HepG2 (cell line): ENCODE data around the gene GPATCH3. TPM values are rescaled to one million over a fixed set of nuclear protein-coding genes. Genes with fewer than 3 reads are reported as not detected.

Source experiments
- ETV5 ChIP-seq: IDR thresholded peaks from 2 replicates; pipeline ENCODE4 v1.6.1; 2018; ENCODE audit warnings: missing biosample characterization, missing genetic modification reagents, inconsistent platforms, borderline replicate concordance
- FOXO4 ChIP-seq: sonication (generic); formaldehyde crosslinking; conservative IDR thresholded peaks from 2 replicates; pipeline ENCODE4 v1.8.1; 2023; ENCODE audit warnings: missing genetic modification reagents
- MEF2D ChIP-seq: sonication (generic); formaldehyde crosslinking; IDR thresholded peaks from 2 replicates; pipeline ENCODE4 v1.5.1; 2020; ENCODE audit warnings: mild to moderate bottlenecking, missing genetic modification reagents
- MXD3 ChIP-seq: IDR thresholded peaks from 2 replicates; pipeline ENCODE4 v1.6.1; 2016; ENCODE audit warnings: mild to moderate bottlenecking, missing biosample characterization, missing genetic modification reagents
- NFE2L2 ChIP-seq: fragments of 150-350 bp; IDR thresholded peaks from 2 replicates; pipeline ENCODE4 v1.6.1; 2014; ENCODE audit warnings: low read length
- NONO ChIP-seq, 2 experiments: fragments of 450-650 bp in 1 of 2; sonication (generic) in 1 of 2; formaldehyde crosslinking in 1 of 2; IDR thresholded peaks in 1 of 2; conservative IDR thresholded peaks in 1 of 2; 2 replicates each; pipeline versions ENCODE4 v1.6.1 to v1.8.0; 2017 to 2022; ENCODE audit warnings: mild to moderate bottlenecking in 1 of 2, missing genetic modification reagents in 1 of 2, moderate library complexity in 1 of 2
- REXO4 ChIP-seq: sonication (generic); formaldehyde crosslinking; IDR thresholded peaks from 2 replicates; pipeline ENCODE4 v1.8.0; 2022; ENCODE audit warnings: missing genetic modification reagents, mild to moderate bottlenecking, borderline replicate concordance
- ZNF263 ChIP-seq: sonication (generic); formaldehyde crosslinking; IDR thresholded peaks from 2 replicates; pipeline ENCODE4 v1.4.0; 2020; ENCODE audit warnings: missing genetic modification reagents
- ZNF441 ChIP-seq: sonication (generic); formaldehyde crosslinking; IDR thresholded peaks from 2 replicates; pipeline ENCODE4 v1.7.0; 2021; ENCODE audit warnings: missing genetic modification reagents, borderline replicate concordance
- ZNF644 ChIP-seq: IDR thresholded peaks from 2 replicates; pipeline ENCODE4 v1.6.1; 2016; ENCODE audit warnings: low read depth
- ZNF770 ChIP-seq: sonication (generic); formaldehyde crosslinking; IDR thresholded peaks from 2 replicates; pipeline ENCODE4 v1.5.0; 2020; ENCODE audit warnings: mild to moderate bottlenecking, missing genetic modification reagents
- polyA plus RNA-seq, 8 experiments: library from polyadenylated mRNA; depleted of rRNA in 3 of 8; stranded (reverse) in 7 of 8; unstranded in 1 of 8; fragments of >200 nt; fragmentation: Illumina TruSeq in 4 of 8; extraction: Trizol in 4 of 8; gene quantifications; 2 replicates each; pipeline versions ENCODE4 v1.2.1 to v1.2.3, GENCODE V29; 2011 to 2016; ENCODE audit warnings: low read depth in 4 of 8, missing spikeins in 1 of 8, mixed read lengths in 1 of 8; ENCODE audit not compliant: insufficient read depth in 1 of 8
- total RNA-seq, 5 experiments: library from RNA; depleted of rRNA; stranded (reverse); fragments of >200 nt; fragmentation: Illumina TruSeq; extraction: Trizol; gene quantifications; 2 replicates each; pipeline ENCODE4 v1.2.3, GENCODE V29; 2016; ENCODE audit warnings: low read depth in 1 of 5

The GPATCH3 gene
- total and polyA plus RNA-seq, 2 of the 13 experiments (the other 11 are each of a cell fraction or from before 2014, with no cell fraction given) = 8.3 to 11.0 TPM

GRCh38 chr1:26921126-26921539 lies 20.9 kb upstream of the GPATCH3 start (continued):
- TF ChIP-seq REXO4 (no peak), MEF2D (CRISPR knock-in tag) (0 out of 2 replicates have a peak, but pooled peaks have one; percentile 17), MXD3 (CRISPR knock-in tag) (no peak), ZNF441 (CRISPR knock-in tag) (0 out of 2 replicates have a peak, but pooled peaks have one; percentile 13), ZNF263 (CRISPR knock-in tag) (0 out of 2 replicates have a peak, but pooled peaks have one; percentile 5), ZNF770 (CRISPR knock-in tag) (peak; percentile 72; the same call in 1 of the 2 replicates), NFE2L2 (no peak), ETV5 (CRISPR knock-in tag) (no peak), NONO (IDR thresholded peaks at IDR 0.05) (no peak), NONO (CRISPR knock-in tag; conservative IDR thresholded peaks at IDR 0.05) (no peak), FOXO4 (CRISPR knock-in tag) (0 out of 2 replicates have a peak, but pooled peaks have one; percentile 2), ZNF644 (CRISPR knock-in tag) (no peak)
- TF ChIP-seq, all 625 proteins: peak for 22
